ENCODE measurements around the gene CLEC16A.

CLEC16A gene

DNA sequence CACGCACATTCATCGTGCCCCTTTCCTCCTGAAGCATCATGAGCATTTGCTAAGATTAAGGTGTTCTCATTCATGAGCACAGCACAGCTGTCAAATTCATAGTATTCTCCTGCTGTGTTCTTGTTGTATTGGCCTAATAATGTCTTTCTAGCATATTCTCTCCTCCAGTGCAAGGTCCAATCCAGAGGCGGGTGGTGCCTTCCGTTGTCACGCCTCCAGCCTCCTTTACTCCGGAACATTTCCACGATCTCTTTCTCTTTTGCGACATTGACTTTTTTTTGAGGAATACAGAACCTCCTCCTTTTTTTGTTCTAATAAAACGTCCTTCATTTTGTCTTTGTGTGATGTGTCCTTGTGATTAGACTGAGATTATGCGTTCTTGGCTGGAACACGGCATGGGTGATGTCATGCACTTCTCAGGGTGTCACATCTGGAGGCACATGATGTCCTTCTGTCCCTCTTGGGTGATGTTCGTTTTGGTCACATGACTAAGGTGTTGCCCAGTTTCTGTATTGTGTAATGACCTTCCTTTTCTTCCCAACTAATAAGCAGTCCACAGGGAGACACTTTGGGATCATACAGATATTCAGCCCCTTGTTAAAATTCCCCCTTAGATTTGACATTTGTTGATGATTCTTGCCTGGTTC, 66.3 kb downstream of the CLEC16A start:
- Mint-ChIP-seq H3K36me3 (ENCODE audit: low read depth) (peaks cover 21% of the 10 kb centered on the region), H3K27me3 (no peaks in the 10 kb centered on the region), H3K9me3 (no peaks in the 10 kb centered on the region), H3K4me1 (peaks cover 2% of the 10 kb centered on the region), H3K4me3 (no peak overlapping the region), H3K27ac (no peak overlapping the region)
- no peak for ATAC-seq
- no peak for DNase-seq

DNA sequence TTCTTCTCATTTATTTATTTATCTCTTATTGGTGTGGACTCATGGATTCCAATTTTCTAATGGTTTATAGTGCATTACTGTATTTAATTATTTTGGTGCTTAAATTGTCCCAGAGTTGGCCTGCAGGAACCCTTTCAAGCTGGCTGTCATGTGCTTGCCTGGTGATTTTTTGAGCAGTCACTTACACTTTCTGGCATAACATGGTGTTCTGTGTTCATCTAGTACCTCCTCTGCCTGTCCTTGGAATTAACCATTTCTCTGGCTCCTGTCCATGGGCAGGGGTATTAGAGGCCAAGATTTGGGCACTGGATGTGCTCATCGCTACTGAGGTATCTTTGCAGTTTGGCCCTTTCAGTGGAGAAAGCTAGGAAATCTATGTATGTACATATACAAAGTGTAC, 67.0 kb downstream of the CLEC16A start:
- peaks cover 3% of the 10 kb centered on the region for H3K4me1 Mint-ChIP-seq
- H3K36me3 Mint-ChIP-seq (ENCODE audit: low read depth), result peaks cover 21% of the 10 kb centered on the region
- no peaks in the 10 kb centered on the region for H3K9me3 Mint-ChIP-seq
- ATAC-seq, result no peak
- DNase-seq, result no peak
- H3K4me3 Mint-ChIP-seq, result no peak overlapping the region
- no peaks in the 10 kb centered on the region for H3K27me3 Mint-ChIP-seq
- no peak overlapping the region for H3K27ac Mint-ChIP-seq

DNA sequence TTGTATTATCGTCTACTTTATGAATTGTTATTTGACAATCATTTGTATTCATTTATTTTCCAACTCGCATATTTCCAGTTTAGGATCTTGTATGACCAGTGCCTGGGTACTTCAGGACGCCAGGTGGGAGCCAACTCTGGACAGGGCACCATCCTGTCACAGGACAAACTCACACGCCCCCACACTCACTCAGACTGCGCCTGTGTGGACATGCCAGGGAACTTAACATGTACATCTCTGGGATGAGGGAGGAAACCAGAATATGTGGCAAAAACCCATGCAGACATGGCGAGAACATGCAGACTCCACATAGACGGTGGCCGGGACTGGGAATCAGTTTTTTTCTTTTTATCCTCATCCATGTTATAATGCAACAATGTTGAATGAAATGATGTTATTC, 68.5 kb downstream of the CLEC16A start:
- Mint-ChIP-seq H3K27me3 (no peaks in the 10 kb centered on the region), H3K27ac (no peak overlapping the region), H3K36me3 (ENCODE audit: low read depth) (peaks cover 26% of the 10 kb centered on the region)

DNA sequence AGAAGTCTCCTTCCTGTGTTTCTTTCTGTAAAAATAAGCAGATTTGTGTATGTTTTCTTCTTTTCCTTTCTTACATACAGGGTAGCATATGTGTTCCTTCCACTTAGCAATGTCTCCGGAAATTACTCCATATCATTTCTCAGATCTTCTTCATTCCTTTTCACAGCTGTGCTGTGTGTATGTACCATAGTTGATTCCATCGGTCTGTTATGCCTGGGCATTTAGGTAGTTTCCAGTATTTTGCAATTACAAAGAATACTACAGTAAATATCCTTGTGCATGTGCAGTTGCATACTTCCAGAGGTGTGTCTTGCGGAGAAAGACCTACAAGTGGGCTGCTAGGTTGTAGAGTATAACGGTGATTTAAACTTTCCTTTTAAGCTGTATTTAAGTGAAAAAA, 69.8 kb downstream of the CLEC16A start:
- H3K27me3 Mint-ChIP-seq, result no peaks in the 10 kb centered on the region
- ATAC-seq (no peak), DNase-seq (no peak)
- H3K27ac Mint-ChIP-seq, result no peak overlapping the region
- no peaks in the 10 kb centered on the region for H3K9me3 Mint-ChIP-seq
- peaks cover 18% of the 10 kb centered on the region for H3K4me1 Mint-ChIP-seq
- no peak overlapping the region for H3K4me3 Mint-ChIP-seq
- H3K36me3 Mint-ChIP-seq (ENCODE audit: low read depth), result peaks cover 24% of the 10 kb centered on the region

More for the DNA sequence above, 68.5 kb downstream of the CLEC16A start:
- Mint-ChIP-seq H3K4me1 (peaks cover 16% of the 10 kb centered on the region), H3K9me3 (no peaks in the 10 kb centered on the region), H3K4me3 (no peak overlapping the region)
- no peak for ATAC-seq
- no peak for DNase-seq

DNA sequence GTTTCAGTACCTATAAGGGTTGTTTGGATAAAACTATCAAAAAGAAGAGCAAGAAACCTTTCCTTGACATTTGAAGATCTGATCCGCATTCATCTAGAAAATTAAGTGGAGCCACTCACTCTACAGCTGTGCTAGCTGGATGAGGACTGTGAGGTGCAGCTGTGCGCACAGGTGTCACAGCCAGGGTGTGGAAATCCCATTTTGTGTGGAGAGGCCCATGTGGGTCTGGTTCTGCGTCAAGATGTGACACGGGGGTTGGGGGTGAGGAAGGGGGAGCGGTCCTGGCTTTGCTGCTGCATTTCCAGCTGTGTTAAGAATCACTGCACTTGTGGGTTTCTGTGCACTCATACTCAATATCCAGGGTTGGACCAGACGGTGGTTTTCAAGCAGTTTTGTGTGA, 70.7 kb downstream of the CLEC16A start:
- Mint-ChIP-seq H3K9me3 (no peaks in the 10 kb centered on the region), H3K27me3 (no peaks in the 10 kb centered on the region), H3K27ac (no peak overlapping the region), H3K4me1 (peaks cover 18% of the 10 kb centered on the region), H3K4me3 (no peak overlapping the region), H3K36me3 (ENCODE audit: low read depth) (peaks cover 23% of the 10 kb centered on the region)
- no peak for ATAC-seq
- DNase-seq, result no peak

DNA sequence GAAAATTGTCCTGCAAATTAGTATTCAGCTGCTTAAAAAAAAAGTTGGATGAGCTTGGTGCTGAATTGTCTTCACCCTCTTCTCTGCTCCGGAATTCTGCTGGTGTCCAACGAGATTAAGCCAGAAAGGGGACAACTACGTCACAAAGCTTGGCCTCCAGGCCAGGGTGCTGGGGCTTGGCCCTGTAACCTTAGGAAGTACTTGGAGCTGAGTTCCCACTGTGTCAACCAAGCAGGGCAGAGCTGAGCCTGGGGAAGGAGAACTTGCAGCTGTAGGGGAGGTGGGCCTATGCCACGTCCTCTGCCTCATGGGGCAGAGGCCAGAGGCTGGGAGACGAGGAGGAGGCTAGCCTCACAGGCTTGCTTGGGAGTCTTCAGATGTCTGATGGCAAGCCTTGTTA, 71.2 kb downstream of the CLEC16A start:
- Mint-ChIP-seq H3K4me3 (no peak overlapping the region), H3K27me3 (no peaks in the 10 kb centered on the region), H3K9me3 (no peaks in the 10 kb centered on the region), H3K4me1 (peaks cover 18% of the 10 kb centered on the region), H3K27ac (no peak overlapping the region), H3K36me3 (ENCODE audit: low read depth) (peaks cover 25% of the 10 kb centered on the region)
- DNase-seq (no peak), ATAC-seq (no peak)

DNA sequence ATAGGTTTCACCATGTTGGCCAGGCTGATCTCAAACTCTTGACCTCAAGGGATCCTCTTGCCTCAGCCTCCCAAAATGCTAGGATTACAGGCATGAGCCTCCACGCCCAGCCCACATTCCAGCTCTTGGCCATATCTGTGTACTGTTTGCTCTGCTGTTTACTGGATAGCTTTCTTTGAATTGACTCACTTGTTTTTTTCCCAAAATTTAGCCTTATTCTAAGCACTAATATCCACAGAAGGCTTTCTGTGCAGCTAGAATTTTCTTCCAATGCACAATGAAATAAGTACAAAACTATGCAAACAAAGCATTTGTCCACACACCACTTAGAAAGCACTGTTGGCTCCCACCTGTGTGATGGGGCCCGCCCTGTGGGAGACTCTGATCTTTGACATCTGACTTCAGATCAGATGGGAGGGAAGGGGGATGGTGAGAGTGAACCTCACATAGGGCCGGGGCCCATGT, 72.2 kb downstream of the CLEC16A start:
- no peak overlapping the region for H3K27ac Mint-ChIP-seq

DNA sequence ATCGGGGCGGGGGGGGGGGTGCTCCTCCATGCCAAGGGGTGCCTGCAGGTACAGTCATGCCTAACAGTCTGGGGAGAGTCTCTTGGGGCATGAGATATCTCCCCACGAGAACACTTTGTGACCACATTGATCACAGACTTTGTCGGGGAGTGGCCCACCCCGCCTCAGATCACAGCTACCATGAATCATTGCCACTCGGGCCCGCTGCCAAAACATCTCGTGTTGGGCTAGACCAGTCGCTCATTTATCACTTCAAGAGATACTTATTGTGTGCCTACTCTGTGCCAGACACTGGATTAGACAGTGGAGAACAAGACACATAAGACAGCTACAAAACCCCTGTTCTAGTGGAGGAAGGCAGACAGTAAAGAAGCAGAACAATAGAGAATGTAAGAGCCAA, 72.6 kb downstream of the CLEC16A start:
- H3K27ac Mint-ChIP-seq, result peak overlapping the region; percentile 81
- ATAC-seq, result peak; percentile 86

More for the DNA sequence above, 72.2 kb downstream of the CLEC16A start:
- no peak for DNase-seq
- H3K4me1 Mint-ChIP-seq, result peaks cover 21% of the 10 kb centered on the region
- H3K27me3 Mint-ChIP-seq, result no peaks in the 10 kb centered on the region
- no peaks in the 10 kb centered on the region for H3K9me3 Mint-ChIP-seq
- no peak overlapping the region for H3K4me3 Mint-ChIP-seq
- peaks cover 23% of the 10 kb centered on the region for H3K36me3 Mint-ChIP-seq (ENCODE audit: low read depth)
- peak; percentile 26 for ATAC-seq

DNA sequence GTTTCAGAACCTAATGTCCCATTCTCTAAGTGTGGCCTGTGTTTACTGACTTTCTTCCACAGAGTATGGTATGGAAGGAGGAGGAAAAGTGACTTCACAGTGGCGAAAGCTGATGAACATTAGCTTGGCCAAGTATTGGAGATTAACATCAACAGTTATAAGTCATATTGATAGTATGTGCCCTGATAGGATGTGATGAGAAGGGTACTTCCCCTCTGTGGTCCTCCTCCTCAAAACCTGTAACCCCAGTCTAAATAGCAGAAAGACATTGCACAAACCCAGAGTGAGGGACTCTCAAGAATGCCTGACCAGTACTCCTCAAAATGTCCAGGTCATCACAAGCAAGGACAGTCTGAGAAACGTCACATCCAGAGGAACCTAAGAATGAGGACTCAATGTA, 73.1 kb downstream of the CLEC16A start:
- Mint-ChIP-seq H3K36me3 (ENCODE audit: low read depth) (peaks cover 25% of the 10 kb centered on the region), H3K4me1 (peaks cover 26% of the 10 kb centered on the region), H3K9me3 (no peaks in the 10 kb centered on the region), H3K27ac (peak overlapping the region; percentile 81), H3K4me3 (no peak overlapping the region), H3K27me3 (no peaks in the 10 kb centered on the region)
- peak; percentile 43 for ATAC-seq
- no peak for DNase-seq

More for the DNA sequence above, 72.6 kb downstream of the CLEC16A start:
- Mint-ChIP-seq H3K9me3 (no peaks in the 10 kb centered on the region), H3K4me3 (no peak overlapping the region), H3K36me3 (ENCODE audit: low read depth) (peaks cover 25% of the 10 kb centered on the region), H3K27me3 (no peaks in the 10 kb centered on the region), H3K4me1 (peaks cover 26% of the 10 kb centered on the region)
- DNase-seq, result peak; percentile 63

DNA sequence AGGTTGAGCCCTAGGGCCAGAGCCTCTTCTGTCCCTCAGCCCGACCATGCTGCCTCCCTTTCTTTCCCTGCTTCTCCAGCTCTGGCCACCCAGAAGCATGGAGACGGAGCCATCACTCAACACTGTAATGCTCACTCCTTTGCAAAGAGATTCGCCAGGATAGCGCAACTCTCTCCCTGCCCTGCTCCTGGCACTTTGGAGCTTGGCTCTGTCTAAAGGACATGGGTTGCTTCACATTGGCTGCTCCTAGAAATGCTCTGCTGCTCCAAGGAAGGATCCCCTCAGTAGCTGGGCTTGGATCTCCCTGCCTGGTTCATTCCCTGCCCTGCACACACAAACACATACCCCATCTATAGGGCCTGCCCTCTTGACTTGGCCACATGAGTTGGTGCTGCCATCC, 76.0 kb downstream of the CLEC16A start:
- Mint-ChIP-seq H3K9me3 (no peaks in the 10 kb centered on the region), H3K4me3 (no peak overlapping the region), H3K36me3 (ENCODE audit: low read depth) (peaks cover 43% of the 10 kb centered on the region), H3K4me1 (peaks cover 50% of the 10 kb centered on the region), H3K27ac (peak overlapping the region; percentile 69), H3K27me3 (no peaks in the 10 kb centered on the region)
- no peak for DNase-seq
- ATAC-seq, result no peak

DNA sequence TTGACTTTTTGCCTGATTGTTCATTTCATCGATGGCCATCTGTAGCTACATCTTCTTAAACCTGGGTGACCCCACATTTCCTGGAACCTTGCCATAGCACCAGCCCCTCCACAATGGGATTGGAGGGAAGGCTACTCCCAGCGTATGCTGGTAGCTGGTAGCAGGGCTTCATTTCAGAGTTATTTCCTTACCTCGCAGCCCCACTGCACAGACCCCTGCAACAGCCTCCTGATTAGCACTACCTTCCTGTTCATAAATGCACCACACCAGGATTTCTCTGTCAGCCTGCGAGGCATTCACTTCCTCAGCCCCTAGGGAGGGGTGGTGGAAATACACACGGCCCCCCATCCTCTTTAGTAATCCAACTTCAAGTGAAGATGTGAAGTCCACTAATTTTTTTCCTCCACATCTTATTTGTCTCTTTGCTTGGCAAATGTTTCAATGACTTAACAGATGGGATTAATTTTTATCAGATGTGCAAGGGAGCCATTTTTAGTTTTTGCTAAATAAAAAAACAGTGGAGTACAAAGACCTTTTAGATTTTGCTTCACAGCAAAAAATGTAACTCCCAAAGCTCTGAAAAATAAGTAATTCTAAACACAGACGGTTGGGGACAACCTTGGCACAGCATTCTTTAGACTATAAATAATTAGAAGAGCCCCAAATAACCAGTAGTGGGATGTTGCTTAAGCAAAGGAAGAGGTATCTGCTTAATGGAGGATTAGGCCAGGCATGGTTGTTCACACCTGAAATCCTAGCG, 76.6 kb downstream of the CLEC16A start:
- H3K4me1 Mint-ChIP-seq, result peaks cover 56% of the 10 kb centered on the region
- H3K27ac Mint-ChIP-seq, result peak overlapping the region; percentile 69
- no peaks in the 10 kb centered on the region for H3K27me3 Mint-ChIP-seq
- no peak overlapping the region for H3K4me3 Mint-ChIP-seq
- DNase-seq, result no peak
- no peak for ATAC-seq
- peaks cover 48% of the 10 kb centered on the region for H3K36me3 Mint-ChIP-seq (ENCODE audit: low read depth)
- H3K9me3 Mint-ChIP-seq, result peaks cover 3% of the 10 kb centered on the region

DNA sequence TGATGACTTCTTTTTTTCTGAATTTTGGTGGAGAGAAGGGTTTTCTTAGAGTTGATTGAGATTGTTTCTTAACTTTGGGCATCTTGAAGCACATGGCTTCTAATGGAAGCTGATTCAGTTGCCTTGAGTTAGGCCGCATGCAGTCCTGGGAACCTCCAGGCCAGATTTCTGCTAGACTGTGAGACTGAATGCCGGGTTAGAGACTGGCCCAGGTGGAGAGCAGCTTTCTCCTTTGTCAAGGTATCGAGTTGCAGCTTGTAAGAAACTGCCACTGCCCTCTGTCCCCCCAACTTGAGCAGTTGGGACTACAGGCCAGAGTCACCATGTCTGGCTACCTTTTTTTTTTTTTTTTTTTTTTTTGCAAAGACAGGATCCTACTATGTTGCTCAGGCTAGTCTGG, 77.6 kb downstream of the CLEC16A start:
- ATAC-seq, result no peak
- Mint-ChIP-seq H3K4me1 (peaks cover 52% of the 10 kb centered on the region), H3K4me3 (no peak overlapping the region), H3K36me3 (ENCODE audit: low read depth) (peaks cover 57% of the 10 kb centered on the region), H3K9me3 (peaks cover 13% of the 10 kb centered on the region), H3K27ac (peak overlapping the region; percentile 11), H3K27me3 (no peaks in the 10 kb centered on the region)
- DNase-seq, result no peak

DNA sequence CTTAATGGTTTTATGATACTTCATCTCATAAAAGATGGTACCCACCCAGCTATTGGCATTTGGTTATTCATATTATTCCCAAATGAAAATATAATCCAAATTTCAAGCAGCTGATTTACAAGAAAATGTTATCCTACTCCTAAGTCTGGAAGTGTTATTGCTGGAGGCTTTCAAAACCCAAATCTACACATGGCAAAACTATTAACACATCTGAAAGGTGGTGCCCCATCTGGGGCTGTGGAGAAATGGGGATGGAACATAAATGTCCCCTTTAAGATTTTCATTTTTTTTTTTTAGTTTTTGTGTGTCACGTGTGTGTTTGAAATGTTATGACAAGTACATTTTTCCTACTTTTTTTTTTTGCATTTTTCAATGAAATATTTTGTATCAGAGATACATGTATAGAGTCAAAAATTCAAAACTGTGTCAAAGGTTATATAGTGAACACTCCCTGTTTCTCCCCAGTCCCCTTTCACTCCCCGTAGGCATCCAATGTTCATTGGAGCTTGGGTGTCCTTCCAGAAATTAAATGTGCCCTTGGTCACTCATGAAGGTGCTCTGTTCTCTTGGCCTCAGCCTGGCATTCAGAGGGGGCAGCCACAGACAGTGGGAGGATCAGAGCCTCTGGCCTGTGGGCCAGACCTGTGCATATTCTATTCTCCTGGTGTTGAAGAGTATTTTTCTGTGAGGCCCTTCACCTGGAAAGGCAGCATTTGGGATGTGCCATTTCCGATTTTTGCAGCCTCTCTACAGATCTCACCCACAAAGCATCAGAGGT, 79.1 kb downstream of the CLEC16A start:
- Mint-ChIP-seq H3K4me1 (peaks cover 44% of the 10 kb centered on the region), H3K9me3 (peaks cover 16% of the 10 kb centered on the region), H3K27ac (peak overlapping the region; percentile 71), H3K4me3 (no peak overlapping the region), H3K36me3 (ENCODE audit: low read depth) (peaks cover 64% of the 10 kb centered on the region), H3K27me3 (no peaks in the 10 kb centered on the region)
- no peak for DNase-seq
- ATAC-seq, result no peak

DNA sequence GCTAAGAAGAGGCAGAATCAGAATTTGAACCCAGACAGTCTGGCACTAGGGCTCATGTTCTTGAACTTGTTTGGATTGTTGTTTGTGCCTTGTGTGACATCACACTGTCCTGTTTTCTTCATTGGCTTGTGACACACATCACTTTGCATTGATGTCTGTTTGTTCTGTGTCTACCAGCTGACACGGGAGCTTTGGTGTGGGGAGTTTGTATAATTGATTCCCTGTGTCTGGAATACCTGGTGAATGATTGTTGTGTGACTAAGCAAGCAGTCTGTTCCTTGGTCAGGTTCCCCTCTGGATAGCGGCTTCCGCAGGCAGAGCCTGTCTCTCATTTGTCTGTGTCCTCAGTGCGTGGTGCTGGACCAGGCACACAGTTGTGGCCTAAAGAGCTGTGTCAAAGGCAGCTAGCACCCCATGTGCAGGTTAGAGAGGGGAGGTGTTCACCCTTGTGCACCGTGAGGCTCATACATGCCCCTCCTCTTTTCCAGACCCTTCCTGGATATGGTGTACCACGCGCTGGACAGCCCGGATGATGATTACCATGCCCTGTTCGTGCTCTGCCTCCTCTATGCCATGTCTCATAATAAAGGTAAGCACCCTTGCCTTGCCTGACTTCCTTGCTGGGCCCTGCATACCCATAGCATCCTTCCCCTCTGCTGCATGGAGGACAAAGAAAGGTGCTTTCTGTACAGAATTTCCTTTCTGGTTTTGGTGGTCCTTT, 80.1 kb downstream of the CLEC16A start:
- Mint-ChIP-seq H3K27me3 (no peaks in the 10 kb centered on the region), H3K4me3 (no peak overlapping the region), H3K9me3 (peaks cover 22% of the 10 kb centered on the region), H3K4me1 (peaks cover 42% of the 10 kb centered on the region), H3K27ac (peak overlapping the region; percentile 71), H3K36me3 (ENCODE audit: low read depth) (peaks cover 73% of the 10 kb centered on the region)
- ATAC-seq, result peak; percentile 64
- peak; percentile 8 for DNase-seq

Measured in activated naive CD8-positive, alpha-beta T cell treated with anti-CD3 and anti-CD28 coated beads, Interleukin-2, amount 50 U/mL, for 24 hours (primary cell).